ENCODE data around the gene BHMT. TPM values are rescaled to one million over a fixed set of nuclear protein-coding genes. Genes with fewer than 3 reads are reported as not detected.

Gene BHMT
- total RNA-seq = 100 to 1,000 TPM; 105 to 899 (median 225) TPM
- long read RNA-seq, transcript BHMT-201 (8 exons, 2,502 nt) = major isoform, 370 of 438 reads
- long read RNA-seq, partial matches to known transcripts = 46 of 438 reads
- long read RNA-seq, other reads (novel, unspliced or antisense) = 20 of 438 reads

- peaks cover 0 to 23% (median 2%) of the 10 kb centered on the region in 4 donors for H3K36me3 ChIP-seq
- H3K4me1 ChIP-seq = peaks cover 0 to 42% (median 16%) of the 10 kb centered on the region in 4 donors
- H3K9me3 ChIP-seq = no peaks in the 10 kb centered on the region
- peak; percentile 86 to 97 (median 96) for DNase-seq
- H3K27ac ChIP-seq = peak within 1 kb of the TSS; percentile 17 to 86 (median 82)
- 17% methylated on average over 2 of the region's 32 CpGs for WGBS (ENCODE audit: insufficient coverage, low coverage, low lambda C conversion rate, missing lambda C conversion rate)
- H3K27me3 ChIP-seq = no peaks in the 10 kb centered on the region
- H3K4me3 ChIP-seq = peak within 1 kb of the TSS; percentile 33 to 78 (median 62)
- ATAC-seq = peak; percentile 78 to 93 (median 87)
- intact Hi-C loops (cut with DNase I) = loop anchor here in 1 of 2 donors (5.0 kb wide), 1 partner anchor 84 kb away; no protein-coding TSS in a partner anchor
- TF ChIP-seq CTCF (IDR thresholded peaks at IDR 0.05) (no peak), POLR2A (IDR thresholded peaks at IDR 0.05) (peak; percentile 92)
Measured at GRCh38 chr5:79111387-79111959, at the start of gene BHMT. TSS of gene BHMT (plus strand) at chr5:79111809. CDS start at chr5:79111886, 77 bp downstream.

GRCh38 chr5:79062436-79062835 is 49.2 kb upstream of the BHMT start:
- DNase-seq = no peak
- 82% methylated on average over 3 of the region's 3 CpGs for WGBS (ENCODE audit: insufficient coverage, low coverage, low lambda C conversion rate, missing lambda C conversion rate)
- no peaks in the 10 kb centered on the region for H3K36me3 ChIP-seq
- peak in 3 of 4 donors; percentile 18 to 45 (median 43) for ATAC-seq
- peaks cover 0 to 33% (median 16%) of the 10 kb centered on the region in 4 donors for H3K4me1 ChIP-seq
- intact Hi-C loops (cut with DNase I) = no loop called here
- no peak overlapping the region for H3K4me3 ChIP-seq
- TF ChIP-seq POLR2A (IDR thresholded peaks at IDR 0.05) (no peak), CTCF (IDR thresholded peaks at IDR 0.05) (no peak)
- no peaks in the 10 kb centered on the region for H3K27me3 ChIP-seq
- no peak overlapping the region for H3K27ac ChIP-seq
- H3K9me3 ChIP-seq = no peaks in the 10 kb centered on the region

GRCh38 chr5:79069488-79070349 is 41.9 kb upstream of the BHMT start, which contains the start of the genes BHMT2 and DMGDH:
TSS of gene BHMT2 (plus strand) at chr5:79069767. CDS start at chr5:79069783, 16 bp downstream.
TSS of gene DMGDH (minus strand) at chr5:79069674. CDS start at chr5:79069620, 54 bp downstream.
- WGBS (ENCODE audit: insufficient coverage, low coverage, low lambda C conversion rate, missing lambda C conversion rate) = 1% methylated on average over 15 of the region's 79 CpGs
- Histone ChIP-seq H3K27me3 (no peaks in the 10 kb centered on the region), H3K36me3 (peaks cover 0 to 2% (median 0%) of the 10 kb centered on the region in 4 donors), H3K4me3 (peak within 1 kb of the TSS; percentile 51 to 85 (median 74)), H3K9me3 (no peaks in the 10 kb centered on the region), H3K4me1 (peaks cover 0 to 30% (median 10%) of the 10 kb centered on the region in 4 donors), H3K27ac (peak within 1 kb of the TSS; percentile 82 to 98 (median 96))
- TF ChIP-seq CTCF (IDR thresholded peaks at IDR 0.05) (no peak), POLR2A (IDR thresholded peaks at IDR 0.05) (peak; percentile 71)
- ATAC-seq (peak; percentile 72 to 93 (median 86)), DNase-seq (peak; percentile 75 to 84 (median 82))
- intact Hi-C loops (cut with DNase I) = no loop called here

- peak overlapping the region; percentile 51 to 85 (median 74) for H3K4me3 ChIP-seq
- H3K4me1 ChIP-seq = peaks cover 0 to 36% (median 12%) of the 10 kb centered on the region in 4 donors
- peaks cover 0 to 2% (median 0%) of the 10 kb centered on the region in 4 donors for H3K36me3 ChIP-seq
- 14% methylated on average over 8 of the region's 9 CpGs for WGBS (ENCODE audit: insufficient coverage, low coverage, low lambda C conversion rate, missing lambda C conversion rate)
- intact Hi-C loops (cut with DNase I) = no loop called here
- H3K27ac ChIP-seq = peak overlapping the region; percentile 82 to 98 (median 96)
- H3K27me3 ChIP-seq = no peaks in the 10 kb centered on the region
- DNase-seq = peak in 2 of 3 donors; percentile 33 to 75
- TF ChIP-seq CTCF (IDR thresholded peaks at IDR 0.05) (no peak), POLR2A (IDR thresholded peaks at IDR 0.05) (no peak)
- peak; percentile 53 to 63 (median 58) for ATAC-seq
- no peaks in the 10 kb centered on the region for H3K9me3 ChIP-seq
Measured at GRCh38 chr5:79070350-79070667, 41.3 kb upstream of the BHMT start.

Measured in right lobe of liver (tissue), 6 donors.